Spleen (tissue), 11 donors: ENCODE measurements around the gene ZFHX2. TPM values are rescaled to one million over a fixed set of nuclear protein-coding genes. Genes with fewer than 3 reads are reported as not detected.

Source experiments
- DNase-seq: peaks from one replicate; pipeline ENCODE4 v3.0.0-alpha.2; 2020
- H3K27ac ChIP-seq, 8 donors: fragments of 200-600 bp; sonication (generic) in 7 of 8; 1 replicate in 4 of 8; 2 replicates in 4 of 8; pipeline versions ENCODE4 v1.5.0 to v1.8.0; 2016 to 2021; ENCODE audit warnings: inconsistent platforms in 4 of 8, mild to moderate bottlenecking in 4 of 8, moderate library complexity in 1 of 8
- H3K27me3 ChIP-seq, 7 donors: fragments of 200-600 bp; sonication (generic) in 6 of 7; replicated peaks in 1 of 7; 1 replicate in 4 of 7; 2 replicates in 3 of 7; pipeline versions ENCODE4 v1.5.0 to v1.8.0; 2016 to 2021; ENCODE audit warnings: inconsistent platforms in 3 of 7, mild to moderate bottlenecking in 1 of 7
- H3K36me3 ChIP-seq, 6 donors: fragments of 200-600 bp; sonication (generic) in 5 of 6; 1 replicate in 4 of 6; 2 replicates in 2 of 6; pipeline versions ENCODE4 v1.5.0 to v1.8.0; 2016 to 2021; ENCODE audit warnings: inconsistent platforms in 2 of 6
- H3K4me1 ChIP-seq, 6 donors: fragments of 200-600 bp; sonication (generic) in 5 of 6; 1 replicate in 3 of 6; 2 replicates in 3 of 6; pipeline versions ENCODE4 v1.5.0 to v1.8.0; 2016 to 2021; ENCODE audit warnings: inconsistent platforms in 3 of 6
- H3K4me3 ChIP-seq, 8 donors: fragments of 200-600 bp; sonication (generic) in 7 of 8; 1 replicate in 4 of 8; 2 replicates in 4 of 8; pipeline versions ENCODE4 v1.5.0 to v1.8.0; 2016 to 2021; ENCODE audit warnings: inconsistent platforms in 4 of 8, mild to moderate bottlenecking in 4 of 8, moderate library complexity in 2 of 8
- H3K9me3 ChIP-seq, 8 donors: fragments of 200-600 bp; sonication (generic) in 7 of 8; 1 replicate in 4 of 8; 2 replicates in 4 of 8; pipeline versions ENCODE4 v1.5.0 to v1.8.0; 2016 to 2021; ENCODE audit warnings: inconsistent platforms in 4 of 8
- POLR2A ChIP-seq, 3 donors: fragments of 450-650 bp; IDR thresholded peaks; one replicate each; pipeline ENCODE4 v1.5.1; 2017; ENCODE audit warnings: antibody characterized with exemption in 3 of 3, mild to moderate bottlenecking in 1 of 3
- POLR2AphosphoS5 ChIP-seq, 3 donors: sonication (generic); formaldehyde crosslinking; IDR thresholded peaks; one replicate each; pipeline ENCODE4 v1.5.1; 2017; ENCODE audit warnings: antibody characterized with exemption in 3 of 3
- WGBS, 5 donors: extraction: QIAGEN DNeasy Blood & Tissue Kit in 3 of 5; methylation state at CpG; one replicate each; pipeline versions ENCODE4 v1.1.5 to v1.1.7; 2013 to 2018; 5-methylcytosine and 5-hydroxymethylcytosine counted together
- intact Hi-C: fragments of 100-400 bp; cut with DNase I; formaldehyde crosslinking; loops from one replicate; pipeline ENCODE4 v1.15.0; 2023; ENCODE audit warnings: low total_unique reads
- polyA plus RNA-seq, 3 donors: library from polyadenylated mRNA; stranded (reverse); fragments of 200-250 nt; gene quantifications; one replicate each; pipeline ENCODE4 v1.2.1, GENCODE V29; 2013
- total RNA-seq, 7 donors: library from RNA; depleted of rRNA in 3 of 7; stranded (reverse); fragments of >200 nt in 3 of 7; fragmentation: NEBNext Ultra II Directional in 4 of 7; extraction: Animal tissue kit (Norgen Biotek cat#: 25700) in 4 of 7; gene quantifications; one replicate each; pipeline versions ENCODE4 v1.1.0 to v1.2.1, GENCODE V29; 2016 to 2021
- TF ChIP-seq, protein P1 (sequence below), 11 experiments: fragments of 200-600 bp in 7 of 11; fragments of 450-650 bp in 4 of 11; sonication (generic) in 4 of 11; IDR thresholded peaks in 8 of 11; conservative IDR thresholded peaks in 3 of 11; 1 replicate in 7 of 11; 2 replicates in 4 of 11; pipeline versions ENCODE4 v1.4.0 to v1.8.0; 2016 to 2021; ENCODE audit warnings: antibody characterized with exemption in 11 of 11, inconsistent platforms in 4 of 11, mild to moderate bottlenecking in 1 of 11
- donor health status: healthy with polysubstance abuse.
- donor health status: DM: no; HTN: no; CAD: no; lungs with moderate emphysema.
- donor health status: DM: no; HTN: no; CAD: no.
- donor health status: Bipolar disorder and iron deficiency.
- donor health status: healthy.
- donor health status: DM: no; HTN: no; CAD: no.
- donor health status: DM: yes; HTN: yes; CAD: no.

The ZFHX2 gene
- total and polyA plus RNA-seq, 10 donors: 0.09 to 2.9 (median 1.0) TPM

DNA sequence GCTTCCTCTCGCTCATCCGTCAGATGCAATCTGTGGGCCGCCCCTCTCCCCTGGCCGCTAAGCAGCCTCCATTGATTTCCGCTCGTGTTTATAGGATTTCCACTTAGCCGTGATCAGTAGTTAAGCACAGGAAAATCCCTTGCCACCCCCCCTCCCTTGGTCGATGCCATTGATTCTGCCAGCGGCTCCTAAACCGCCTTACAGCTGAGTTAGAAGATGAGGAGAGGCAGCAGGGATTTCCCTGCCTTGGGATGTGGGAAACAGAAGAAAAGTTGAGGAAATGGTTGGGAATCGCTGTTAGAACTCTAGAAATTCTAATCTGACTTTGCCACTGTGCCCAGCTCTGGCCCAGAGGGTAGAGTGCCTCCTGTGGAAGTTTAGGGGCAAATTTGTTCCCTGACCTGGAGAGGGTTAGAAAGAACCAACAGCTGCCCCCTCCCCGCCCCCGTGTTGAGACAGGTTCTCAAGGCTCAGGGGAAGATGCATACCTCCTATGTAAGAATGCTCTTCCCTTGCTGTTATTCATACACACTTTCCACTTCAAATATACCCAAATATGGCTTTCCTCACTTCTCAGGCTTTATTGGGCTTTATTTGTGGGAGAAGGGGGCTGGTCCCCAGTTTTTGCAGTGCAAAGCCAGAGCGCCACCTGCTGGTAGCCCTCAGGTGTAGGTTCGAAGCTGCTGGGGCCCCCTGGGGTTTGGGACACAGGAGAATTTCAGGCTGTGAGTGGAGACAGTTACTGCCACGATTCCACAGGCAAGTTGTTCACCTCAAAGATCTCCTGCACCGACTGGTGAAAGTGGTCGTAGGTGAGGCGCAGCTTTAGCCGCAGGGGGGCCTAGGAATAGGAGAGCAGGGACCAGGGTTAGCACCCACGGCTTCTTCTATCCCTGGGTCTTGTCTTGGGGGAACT is 7.7 kb upstream of the ZFHX2 start:
- intact Hi-C loops: no loop called here
- H3K36me3 ChIP-seq: peaks cover 0 to 65% (median 54%) of the 10 kb centered on the region in 6 donors
- WGBS, 5 donors: 76 to 82% (median 80%) methylated on average over 21 of the region's 21 CpGs

DNA sequence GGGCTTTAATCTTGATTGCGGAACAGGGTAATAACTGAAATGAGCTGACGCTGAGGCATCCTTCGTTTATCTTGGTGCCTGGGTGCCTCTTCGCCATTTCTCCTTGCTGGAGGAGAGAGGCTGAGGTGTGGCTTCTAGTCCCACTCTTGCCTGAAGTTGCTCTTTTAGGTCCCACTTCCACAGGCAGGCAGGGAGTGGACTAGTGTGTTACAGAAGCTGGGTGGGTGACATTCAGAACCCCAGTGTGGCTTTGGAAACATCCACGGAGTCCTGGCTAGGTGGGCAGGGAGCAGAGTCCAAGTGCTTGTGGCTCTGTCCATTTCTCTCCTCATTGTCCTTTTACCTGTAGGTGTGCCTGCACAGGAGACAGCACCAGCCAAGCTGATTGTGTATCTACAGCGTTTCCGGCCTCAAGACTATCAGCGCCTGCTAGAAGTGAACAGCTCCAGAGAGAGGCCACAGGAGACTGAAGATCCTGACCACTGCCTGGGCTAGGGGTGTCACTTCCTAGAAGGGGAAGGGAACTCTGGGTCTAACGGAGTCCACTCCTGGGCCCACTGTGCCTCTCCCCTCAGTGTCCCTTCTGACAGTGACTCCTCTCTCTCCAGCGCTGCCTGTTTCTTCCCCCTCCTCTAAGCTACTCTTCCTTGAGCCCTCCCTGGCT is 6.9 kb upstream of the ZFHX2 start:
- 89 to 96% (median 91%) methylated on average over 10 of the region's 10 CpGs for WGBS, 5 donors
- no peaks in the 10 kb centered on the region for H3K9me3 ChIP-seq
- no peak for DNase-seq
- intact Hi-C loops: no loop called here
- no peak for TF ChIP-seq POLR2AphosphoS5 (IDR thresholded peaks at IDR 0.05)
- no peak for TF ChIP-seq POLR2A (IDR thresholded peaks at IDR 0.05)
- TF ChIP-seq, protein P1, sequence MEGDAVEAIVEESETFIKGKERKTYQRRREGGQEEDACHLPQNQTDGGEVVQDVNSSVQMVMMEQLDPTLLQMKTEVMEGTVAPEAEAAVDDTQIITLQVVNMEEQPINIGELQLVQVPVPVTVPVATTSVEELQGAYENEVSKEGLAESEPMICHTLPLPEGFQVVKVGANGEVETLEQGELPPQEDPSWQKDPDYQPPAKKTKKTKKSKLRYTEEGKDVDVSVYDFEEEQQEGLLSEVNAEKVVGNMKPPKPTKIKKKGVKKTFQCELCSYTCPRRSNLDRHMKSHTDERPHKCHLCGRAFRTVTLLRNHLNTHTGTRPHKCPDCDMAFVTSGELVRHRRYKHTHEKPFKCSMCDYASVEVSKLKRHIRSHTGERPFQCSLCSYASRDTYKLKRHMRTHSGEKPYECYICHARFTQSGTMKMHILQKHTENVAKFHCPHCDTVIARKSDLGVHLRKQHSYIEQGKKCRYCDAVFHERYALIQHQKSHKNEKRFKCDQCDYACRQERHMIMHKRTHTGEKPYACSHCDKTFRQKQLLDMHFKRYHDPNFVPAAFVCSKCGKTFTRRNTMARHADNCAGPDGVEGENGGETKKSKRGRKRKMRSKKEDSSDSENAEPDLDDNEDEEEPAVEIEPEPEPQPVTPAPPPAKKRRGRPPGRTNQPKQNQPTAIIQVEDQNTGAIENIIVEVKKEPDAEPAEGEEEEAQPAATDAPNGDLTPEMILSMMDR (IDR thresholded peaks at IDR 0.05 in 8 of 11, conservative IDR thresholded peaks at IDR 0.05 in 3 of 11): no peak
- H3K4me3 ChIP-seq: no peak overlapping the region
- H3K4me1 ChIP-seq: peaks cover 10 to 69% (median 38%) of the 10 kb centered on the region in 6 donors
- no peaks in the 10 kb centered on the region for H3K27me3 ChIP-seq
- H3K27ac ChIP-seq: peak overlapping the region in 2 of 8 donors; percentile 96 to 99
- H3K36me3 ChIP-seq: peaks cover 0 to 57% (median 47%) of the 10 kb centered on the region in 6 donors

More for the DNA sequence above, 7.7 kb upstream of the ZFHX2 start:
- H3K4me3 ChIP-seq: no peak overlapping the region
- H3K27ac ChIP-seq: peak overlapping the region in 1 of 8 donors; percentile 0
- TF ChIP-seq, protein P1 (IDR thresholded peaks at IDR 0.05 in 8 of 11, conservative IDR thresholded peaks at IDR 0.05 in 3 of 11): peak; percentile 14 to 85 (median 69)
- TF ChIP-seq POLR2A (IDR thresholded peaks at IDR 0.05) (no peak), POLR2AphosphoS5 (IDR thresholded peaks at IDR 0.05) (peak in 2 of 3 donors; percentile 24 to 31)
- DNase-seq: peak; percentile 88
- peaks cover 10 to 75% (median 39%) of the 10 kb centered on the region in 6 donors for H3K4me1 ChIP-seq
- H3K27me3 ChIP-seq: no peaks in the 10 kb centered on the region
- H3K9me3 ChIP-seq: no peaks in the 10 kb centered on the region

DNA sequence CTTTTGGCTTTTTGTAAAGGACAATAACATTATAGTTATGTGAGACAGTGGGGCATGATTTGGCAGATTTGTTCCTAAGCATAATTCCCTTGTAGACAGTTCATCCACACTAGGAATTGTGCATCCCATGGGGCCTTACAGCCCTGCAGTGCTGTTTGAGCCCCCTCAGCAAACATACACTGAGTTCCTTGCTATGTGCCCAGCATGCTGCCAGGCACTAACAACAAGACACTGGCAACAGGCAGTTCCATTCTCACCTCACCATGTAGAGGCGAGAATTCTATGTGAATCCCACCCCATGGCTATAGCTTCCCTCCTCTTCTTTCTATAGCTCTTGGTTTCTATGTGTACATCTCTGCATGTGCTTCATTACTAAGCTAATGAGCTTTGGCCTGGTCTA is 6.4 kb upstream of the ZFHX2 start:
- intact Hi-C loops: no loop called here
- peak overlapping the region in 3 of 8 donors; percentile 96 to 99 (median 97) for H3K27ac ChIP-seq
- no peaks in the 10 kb centered on the region for H3K9me3 ChIP-seq
- no peak for DNase-seq
- H3K4me3 ChIP-seq: no peak overlapping the region
- TF ChIP-seq POLR2AphosphoS5 (IDR thresholded peaks at IDR 0.05): no peak
- TF ChIP-seq, protein P1 (IDR thresholded peaks at IDR 0.05 in 8 of 11, conservative IDR thresholded peaks at IDR 0.05 in 3 of 11): no peak
- 90 to 100% (median 100%) methylated on average over 1 of the region's 1 CpG for WGBS, 5 donors
- H3K27me3 ChIP-seq: no peaks in the 10 kb centered on the region
- H3K4me1 ChIP-seq: peaks cover 10 to 63% (median 35%) of the 10 kb centered on the region in 6 donors
- H3K36me3 ChIP-seq: peaks cover 0 to 52% (median 42%) of the 10 kb centered on the region in 6 donors
